Stimulated activated CD4-positive, alpha-beta T cell treated with anti-CD3 and anti-CD28 coated beads, Interleukin-12 subunit alpha, Interleukin-12 subunit beta, amount 100 ng/mL, for 4 hours (primary cell): ENCODE results near the gene GABBR2.
"Not testable (repeated sequence)": the region's sequence is repeated elsewhere in the genome, so short reads cannot be mapped to it uniquely, and the experiment has no call there.

Experiments used
- DNase-seq: peaks from one replicate; pipeline ENCODE4 v3.0.0-alpha.2; 2020

GABBR2 gene

GRCh38 chr9:98684816-98685215 is 23.9 kb downstream of the GABBR2 start:
- DNase-seq: not testable (repeated sequence)

- no peak for DNase-seq
Measured at GRCh38 chr9:98678244-98678842, 30.4 kb downstream of the GABBR2 start.

GRCh38 chr9:98673681-98674080 is 35.1 kb downstream of the GABBR2 start:
- no peak for DNase-seq

- DNase-seq: no peak
Measured at GRCh38 chr9:98667005-98667640, 41.6 kb downstream of the GABBR2 start.

DNA sequence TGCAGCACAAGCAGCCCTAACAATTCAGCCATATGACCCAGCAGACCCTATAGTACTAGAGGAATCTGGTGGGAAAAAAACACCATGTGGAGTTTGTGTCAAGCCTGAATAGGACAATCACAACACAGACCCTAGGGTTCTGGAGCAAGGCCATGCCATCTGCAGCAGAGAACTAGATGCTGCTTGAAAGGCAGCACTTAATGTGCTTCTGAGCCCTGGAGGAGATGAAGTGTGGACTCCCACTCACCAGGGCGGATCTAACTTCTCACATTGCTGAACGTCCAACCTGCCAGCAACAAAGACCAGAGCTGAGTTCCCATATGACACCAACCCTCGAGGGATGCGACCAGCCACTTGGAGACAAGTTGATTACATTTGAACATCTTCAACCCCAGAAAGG is 43.2 kb downstream of the GABBR2 start:
- no peak for DNase-seq

GRCh38 chr9:98660541-98660940 is 48.2 kb downstream of the GABBR2 start:
- no peak for DNase-seq

- DNase-seq: no peak
Measured at GRCh38 chr9:98658951-98659351, 49.8 kb downstream of the GABBR2 start.

- DNase-seq: no peak
Measured at GRCh38 chr9:98657897-98658296, 50.8 kb downstream of the GABBR2 start.

DNA sequence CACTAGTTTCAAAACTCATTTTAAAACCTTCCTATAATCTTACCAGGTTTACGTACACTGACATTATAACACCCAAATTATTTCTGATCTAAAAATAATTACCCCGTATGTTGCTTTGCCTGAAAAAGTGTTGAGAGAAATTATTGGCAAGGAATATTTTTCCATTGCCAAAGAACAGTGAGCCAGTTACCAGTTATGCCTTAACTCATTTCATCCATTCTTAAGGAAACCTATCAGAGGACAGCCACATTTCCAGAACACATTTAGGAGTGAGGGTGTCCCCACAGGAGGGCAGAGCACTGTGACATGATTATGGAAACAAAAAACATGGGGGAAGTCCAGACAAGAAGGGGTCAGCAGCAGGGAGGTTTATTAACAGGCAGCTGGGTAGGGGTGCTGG is 52.2 kb downstream of the GABBR2 start:
- DNase-seq: no peak

GRCh38 chr9:98655428-98655827 is 53.3 kb downstream of the GABBR2 start:
- not testable (repeated sequence) for DNase-seq

DNA sequence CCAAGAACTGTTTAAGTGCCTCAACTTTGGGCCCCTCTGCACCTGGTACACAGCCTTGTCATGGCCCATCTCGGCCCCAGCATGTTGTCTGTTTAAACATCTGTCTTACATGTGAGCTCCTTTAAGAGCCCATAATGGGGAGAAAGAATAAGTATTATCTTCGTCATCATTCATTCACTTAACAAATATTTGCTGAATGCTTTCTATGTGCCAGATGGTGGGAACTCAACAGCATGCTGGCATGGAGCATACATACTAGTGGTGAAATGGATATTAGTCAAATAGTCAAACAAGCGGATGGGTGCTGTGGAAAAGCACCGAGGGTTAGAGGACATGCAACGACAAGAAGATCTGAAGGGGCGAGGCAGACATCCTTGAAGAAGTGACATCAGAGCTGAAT is 54.5 kb downstream of the GABBR2 start:
- no peak for DNase-seq

DNA sequence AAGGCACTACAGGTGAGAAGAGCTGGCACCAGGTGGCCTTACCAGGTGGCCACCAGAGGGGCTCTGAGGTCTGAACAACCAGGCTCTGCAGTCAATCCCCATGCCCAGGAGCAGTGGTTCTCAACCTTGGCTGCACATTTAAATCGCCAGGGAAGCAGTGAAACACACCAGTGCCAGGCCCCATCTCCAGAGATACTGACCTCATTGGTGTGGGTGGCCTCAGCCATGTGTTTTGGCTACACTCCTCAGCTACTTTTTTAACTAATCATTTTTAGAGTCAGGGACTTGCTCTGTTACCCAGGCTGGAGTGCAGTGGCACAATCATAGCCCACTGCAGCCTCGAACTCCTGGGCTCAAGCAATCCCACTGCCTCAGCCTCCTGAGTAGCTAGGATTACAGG is 56.0 kb downstream of the GABBR2 start:
- no peak for DNase-seq

- no peak for DNase-seq
Measured at GRCh38 chr9:98652302-98652701, 56.4 kb downstream of the GABBR2 start.

DNA sequence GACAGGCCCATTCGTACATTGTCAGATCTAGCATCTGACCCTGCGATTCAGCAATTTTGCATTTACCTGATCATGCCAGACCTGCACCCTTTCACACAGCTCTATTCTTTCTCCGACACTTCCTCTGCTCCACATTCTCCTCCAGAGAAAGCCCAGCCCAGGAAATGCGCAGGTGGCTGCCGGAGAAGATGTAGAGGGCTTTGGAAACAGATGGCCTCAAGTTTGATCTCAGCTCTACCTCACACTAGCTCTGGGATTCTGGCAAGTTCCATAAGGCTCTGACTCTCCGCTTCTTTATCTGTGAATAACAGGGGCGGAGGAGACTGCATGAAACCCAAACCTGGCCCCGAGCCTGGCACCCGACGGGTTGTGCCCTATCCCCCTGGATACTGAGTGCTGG is 61.5 kb downstream of the GABBR2 start:
- no peak for DNase-seq

GRCh38 chr9:98644011-98644410 is 64.7 kb downstream of the GABBR2 start:
- DNase-seq: no peak

- DNase-seq: no peak
Measured at GRCh38 chr9:98642661-98643312, 65.9 kb downstream of the GABBR2 start.

GRCh38 chr9:98641695-98642094 is 67.0 kb downstream of the GABBR2 start:
- no peak for DNase-seq

DNA sequence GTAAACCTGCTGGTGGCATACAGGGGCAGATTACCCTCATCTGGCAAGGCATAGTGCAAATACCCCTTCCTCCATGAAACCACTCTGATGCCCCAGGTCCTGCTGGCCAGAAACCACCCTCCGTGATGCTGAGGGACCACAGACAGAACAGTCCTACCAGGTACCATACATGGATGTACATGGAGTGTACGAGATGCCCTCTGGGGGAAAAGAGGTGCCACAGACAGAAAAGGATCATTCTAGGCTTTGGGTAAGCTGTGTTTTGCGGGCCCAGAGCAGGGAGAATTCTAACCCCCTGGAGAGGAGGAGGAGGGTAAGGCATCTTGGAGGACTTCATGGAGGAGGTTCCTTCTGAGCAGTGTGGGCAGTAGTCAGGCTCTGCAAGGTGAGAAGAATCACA is 68.3 kb downstream of the GABBR2 start:
- DNase-seq: no peak

GRCh38 chr9:98639133-98639532 is 69.6 kb downstream of the GABBR2 start:
- no peak for DNase-seq

DNA sequence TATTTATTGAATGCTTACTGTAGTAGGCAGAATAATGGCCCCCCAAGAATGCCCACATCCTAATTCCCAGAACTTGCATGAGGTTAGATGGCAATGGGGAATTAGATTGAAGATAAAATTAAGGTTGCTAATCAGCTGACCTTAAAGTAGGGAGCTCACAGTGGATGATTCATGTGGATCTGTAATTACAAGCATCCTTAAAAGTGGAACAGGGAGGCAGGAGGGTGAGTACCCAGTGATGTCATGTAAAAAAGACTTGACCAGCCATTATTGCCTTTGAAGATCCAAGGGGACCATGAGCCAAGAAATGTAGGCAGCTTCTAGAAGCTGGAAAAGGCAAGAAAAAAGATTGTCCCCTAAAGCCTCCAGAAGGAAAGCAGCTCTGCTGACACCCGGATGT is 71.4 kb downstream of the GABBR2 start:
- DNase-seq: no peak

- no peak for DNase-seq
Measured at GRCh38 chr9:98635374-98635773, 73.4 kb downstream of the GABBR2 start.

DNA sequence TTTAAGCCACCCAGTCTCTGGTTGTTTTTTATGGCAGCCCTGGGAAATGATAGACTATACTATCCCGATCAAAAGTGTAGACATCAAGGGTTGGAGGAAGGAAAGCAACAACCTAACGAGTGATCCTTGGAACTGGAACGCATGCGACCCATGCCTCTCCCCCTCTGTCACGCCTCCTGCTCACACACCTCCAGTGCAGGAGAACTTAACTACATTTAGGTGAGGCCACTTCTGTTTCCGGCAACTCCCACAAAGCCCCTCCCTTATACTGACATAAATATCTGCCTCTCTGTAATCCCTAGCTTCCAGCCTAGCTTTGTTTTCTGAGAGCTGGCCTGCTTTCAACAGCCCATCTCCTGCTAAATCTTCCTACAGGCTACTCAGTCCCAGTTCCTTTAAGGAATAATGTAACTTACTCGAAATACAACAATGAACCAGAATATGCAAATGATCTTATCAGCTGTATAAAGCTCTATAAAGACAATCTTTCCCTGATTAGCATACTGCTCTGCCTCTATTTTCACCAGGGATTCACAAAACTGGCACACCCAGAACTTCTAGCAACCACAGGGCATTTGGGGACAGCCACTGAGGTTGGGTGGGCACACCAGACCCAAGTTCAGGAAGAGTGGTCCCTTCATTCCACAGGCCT is 73.9 kb downstream of the GABBR2 start:
- DNase-seq: no peak

- no peak for DNase-seq
Measured at GRCh38 chr9:98632839-98633238, 75.9 kb downstream of the GABBR2 start.

DNA sequence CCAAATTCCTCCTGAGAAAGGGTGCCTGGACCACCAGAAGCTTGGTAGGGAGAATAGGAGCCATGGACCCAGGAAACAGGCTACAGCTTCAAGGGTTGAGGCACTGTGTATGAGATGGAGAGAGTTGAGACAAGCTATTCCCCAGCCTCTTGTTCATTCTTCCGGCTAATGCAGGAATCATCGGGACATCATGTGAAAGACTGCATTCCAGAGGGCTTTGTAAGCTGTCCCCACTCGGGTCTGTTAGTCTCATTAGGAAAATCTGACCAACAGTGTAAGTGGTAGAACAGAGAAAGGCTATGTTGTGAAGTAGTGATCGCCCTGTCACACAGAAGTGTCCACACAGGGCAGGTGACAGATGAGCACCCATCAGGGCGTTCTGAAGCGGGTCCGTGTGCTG is 81.4 kb downstream of the GABBR2 start:
- no peak for DNase-seq
